NCI-H460 (cell line): ENCODE results near the gene PPM1B. TPM values are rescaled to one million over a fixed set of nuclear protein-coding genes. Genes with fewer than 3 reads are reported as not detected.
"Not testable (repeated sequence)": the region's sequence is repeated elsewhere in the genome, so short reads cannot be mapped to it uniquely, and the experiment has no call there.

ENCODE experiments used
- DNase-seq: peaks from one replicate; pipeline ENCODE4 v3.0.0-alpha.2; 2016; ENCODE audit warnings: low read depth; ENCODE audit errors: extremely low read depth
- small RNA-seq, 2 experiments: library from RNA; depleted of rRNA; stranded (forward); fragments of <200 nt; gene quantifications; one replicate each; pipeline ENCODE3, GENCODE V24; 2014
- total RNA-seq: library from RNA; depleted of rRNA; stranded (reverse); fragments of >200 nt; shearing (Covaris generic); gene quantifications from 2 replicates; pipeline ENCODE4 v1.2.3, GENCODE V29; 2014; rRNA removed

Gene PPM1B
- total RNA-seq, 1 experiment from 2014 or later, result 18.1 TPM

- no peak for DNase-seq
Measured at GRCh38 chr2:44246436-44246835, 77.8 kb downstream of the PPM1B start.

GRCh38 chr2:44246840-44247369 is 78.2 kb downstream of the PPM1B start:
- no peak for DNase-seq

GRCh38 chr2:44247924-44248323 is 79.2 kb downstream of the PPM1B start:
- DNase-seq, result no peak

GRCh38 chr2:44249269-44249668 is 80.6 kb downstream of the PPM1B start:
- DNase-seq, result not testable (repeated sequence)

- no peak for DNase-seq
Measured at GRCh38 chr2:44250376-44250775, 81.7 kb downstream of the PPM1B start.

- DNase-seq, result no peak
Measured at GRCh38 chr2:44254023-44254422, 85.3 kb downstream of the PPM1B start.

GRCh38 chr2:44255704-44256103 is 87.0 kb downstream of the PPM1B start:
- not testable (repeated sequence) for DNase-seq

- not testable (repeated sequence) for DNase-seq
Measured at GRCh38 chr2:44257802-44258201, 89.1 kb downstream of the PPM1B start.

GRCh38 chr2:44267269-44267795 is 98.7 kb downstream of the PPM1B start:
- no peak for DNase-seq

GRCh38 chr2:44267796-44268648 is 99.3 kb downstream of the PPM1B start:
- peak; percentile 40 for DNase-seq

GRCh38 chr2:44269831-44270230 is 101.2 kb downstream of the PPM1B start:
- DNase-seq, result no peak

- no peak for DNase-seq
Measured at GRCh38 chr2:44271296-44271695, 102.6 kb downstream of the PPM1B start.

GRCh38 chr2:44273076-44273475 is 104.4 kb downstream of the PPM1B start:
- DNase-seq, result no peak

- DNase-seq, result no peak
Measured at GRCh38 chr2:44273596-44273995, 104.9 kb downstream of the PPM1B start.

- no peak for DNase-seq
Measured at GRCh38 chr2:44275927-44276303, 107.2 kb downstream of the PPM1B start.

- no peak for DNase-seq
Measured at GRCh38 chr2:44277541-44277940, 108.9 kb downstream of the PPM1B start.

GRCh38 chr2:44280869-44281268 is 112.2 kb downstream of the PPM1B start:
- DNase-seq, result no peak

Small RNA genes within 50 kb of the gene (small RNA-seq; reads per million reads assigned to genes)
- gene RNU6-566P, result 0 reads per million in 2 experiments

Other genes with a start within 250 kb of the PPM1B start
- gene LRPPRC, start 172.9 kb upstream of the PPM1B start, total RNA-seq, result 137 and 150 TPM in 2 replicates
- 0.05 TPM in 1 of 2 replicates, not detected in the other for gene SLC3A1, start 106.6 kb downstream of the PPM1B start, total RNA-seq
- gene PREPL, start 192.6 kb downstream of the PPM1B start, total RNA-seq, result 92.3 and 94.0 TPM in 2 replicates
- 10.3 and 12.4 TPM in 2 replicates for gene CAMKMT, start 193.1 kb downstream of the PPM1B start, total RNA-seq